Measurements from ENCODE around the gene FBXO39.
"Not testable (repeated sequence)": the region's sequence is repeated elsewhere in the genome, so short reads cannot be mapped to it uniquely, and the experiment has no call there.

Gene FBXO39

DNA sequence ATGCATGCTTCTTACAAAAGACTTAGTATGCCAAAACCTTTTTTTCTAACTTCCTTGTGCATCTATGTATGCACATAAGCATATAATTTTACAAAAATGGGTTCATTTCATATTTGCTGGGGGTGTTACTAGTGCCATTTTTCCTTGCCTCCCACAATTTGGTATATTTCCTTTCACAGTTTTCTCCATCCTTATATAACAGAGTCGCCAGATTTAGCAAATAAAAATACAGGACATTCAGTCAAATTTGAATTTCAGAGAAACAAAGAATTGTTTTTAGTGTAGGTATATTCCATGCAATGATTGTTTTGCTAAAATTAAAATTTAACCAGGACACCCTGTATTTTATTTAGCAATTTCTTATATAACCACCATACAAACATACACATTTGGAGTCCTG lies 4.0 kb upstream of the FBXO39 start:
- ATAC-seq (ENCODE audit: low read depth) (no peak), DNase-seq (ENCODE audit: low spot score in 2 of 2) (no peak)
- no peaks in the 10 kb centered on the region for H3K4me1 Mint-ChIP-seq
- peaks cover 65% of the 10 kb centered on the region for H3K36me3 Mint-ChIP-seq
- H3K27ac Mint-ChIP-seq, result no peak overlapping the region
- H3K9me3 Mint-ChIP-seq, result peaks cover 23% of the 10 kb centered on the region
- H3K27me3 Mint-ChIP-seq, result peaks cover 4% of the 10 kb centered on the region
- H3K4me3 Mint-ChIP-seq, result no peak overlapping the region

DNA sequence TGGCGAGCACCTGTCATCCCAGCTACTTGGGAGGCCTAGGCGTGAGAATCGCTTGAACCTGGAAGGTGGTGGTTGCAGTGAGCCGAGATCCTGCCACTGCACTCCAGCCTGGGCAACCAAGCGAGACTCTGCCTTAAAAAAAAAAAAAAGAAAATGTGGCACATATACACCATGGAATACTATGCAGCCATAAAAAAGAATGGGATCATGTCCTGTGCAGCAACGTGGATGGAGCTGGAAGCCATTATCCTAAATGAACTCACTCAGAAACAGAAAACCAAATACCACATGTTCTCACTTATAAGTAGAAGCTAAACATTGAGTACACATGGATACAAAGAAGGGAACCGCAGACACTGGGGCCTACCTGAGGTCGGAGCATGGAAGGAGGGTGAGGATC lies 1.1 kb upstream of the FBXO39 start:
- peaks cover 13% of the 10 kb centered on the region for H3K27me3 Mint-ChIP-seq
- H3K9me3 Mint-ChIP-seq, result peaks cover 11% of the 10 kb centered on the region
- H3K36me3 Mint-ChIP-seq, result peaks cover 39% of the 10 kb centered on the region

DNA sequence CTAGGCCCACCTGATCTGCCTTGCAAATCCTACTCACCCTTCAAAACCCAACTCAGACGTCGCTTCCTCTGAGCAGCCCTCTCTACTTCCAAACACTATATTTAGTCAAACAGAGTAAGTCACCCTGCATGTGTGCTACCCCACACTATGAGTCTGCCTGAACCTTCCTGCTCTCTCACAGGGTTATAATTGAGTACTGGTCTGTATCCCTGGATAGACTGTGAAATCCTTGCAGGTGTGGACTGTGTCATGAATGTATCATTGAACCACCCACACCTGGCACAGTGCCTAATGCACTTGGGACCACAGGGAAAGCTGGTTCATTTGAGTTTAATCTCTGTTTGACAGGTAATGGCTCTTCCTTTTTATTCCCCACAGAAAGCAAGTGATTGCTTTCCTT lies 3.4 kb downstream of the FBXO39 start:
- DNase-seq (ENCODE audit: low spot score in 2 of 2) (no peak), ATAC-seq (ENCODE audit: low read depth) (no peak)
- Mint-ChIP-seq H3K9me3 (peaks cover 11% of the 10 kb centered on the region), H3K4me1 (no peaks in the 10 kb centered on the region), H3K36me3 (peaks cover 4% of the 10 kb centered on the region), H3K27ac (no peak overlapping the region), H3K27me3 (peaks cover 17% of the 10 kb centered on the region), H3K4me3 (no peak overlapping the region)

More for the DNA sequence above, 1.1 kb upstream of the FBXO39 start:
- not testable (repeated sequence) for H3K4me3 Mint-ChIP-seq; ATAC-seq (ENCODE audit: low read depth); H3K4me1 Mint-ChIP-seq; H3K27ac Mint-ChIP-seq; DNase-seq (ENCODE audit: low spot score in 2 of 2)

DNA sequence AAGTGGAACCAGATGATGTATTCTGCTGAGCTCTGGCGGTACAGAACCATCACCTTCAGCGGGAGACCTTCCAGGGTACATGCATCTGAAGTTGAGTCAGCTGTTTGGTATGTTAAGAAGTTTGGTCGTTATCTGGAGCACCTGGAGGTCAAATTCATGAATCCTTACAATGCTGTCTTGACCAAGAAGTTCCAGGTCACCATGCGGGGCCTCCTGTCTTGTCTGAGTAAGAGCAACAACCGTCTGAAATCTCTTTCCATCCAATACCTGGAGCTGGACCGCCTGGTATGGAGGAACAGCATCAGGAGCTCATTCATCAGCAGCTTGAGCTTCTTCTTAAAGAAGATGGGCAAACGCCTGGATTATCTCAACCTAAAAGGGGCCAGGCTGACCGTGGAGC lies 4.0 kb downstream of the FBXO39 start:
- Mint-ChIP-seq H3K4me3 (no peak overlapping the region), H3K27me3 (peaks cover 15% of the 10 kb centered on the region), H3K9me3 (peaks cover 10% of the 10 kb centered on the region), H3K36me3 (peaks cover 2% of the 10 kb centered on the region), H3K27ac (no peak overlapping the region), H3K4me1 (no peaks in the 10 kb centered on the region)
- DNase-seq (ENCODE audit: low spot score in 2 of 2), result no peak
- ATAC-seq (ENCODE audit: low read depth), result no peak

DNA sequence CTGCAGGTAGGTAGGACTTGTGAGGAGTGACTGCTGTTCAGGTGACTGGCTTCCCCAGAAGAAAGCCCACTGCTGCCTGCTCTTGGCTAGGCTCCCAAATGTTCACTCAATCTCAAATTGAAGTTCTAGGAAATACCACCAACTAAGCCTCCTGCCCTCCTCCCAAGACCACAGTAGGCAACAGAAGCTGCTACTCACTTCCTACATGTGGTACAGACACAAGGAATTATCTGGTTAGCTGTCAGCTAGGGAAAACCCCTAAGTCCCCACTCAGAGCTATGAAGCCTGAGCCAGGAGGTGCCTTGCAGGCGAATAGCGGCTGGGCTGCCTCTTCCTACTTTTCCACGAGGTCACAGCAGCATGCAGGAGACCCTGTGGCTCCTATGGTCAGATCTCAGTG lies 4.9 kb downstream of the FBXO39 start:
- H3K27me3 Mint-ChIP-seq, result peaks cover 17% of the 10 kb centered on the region
- no peak for ATAC-seq (ENCODE audit: low read depth)
- H3K9me3 Mint-ChIP-seq, result peaks cover 10% of the 10 kb centered on the region
- no peak overlapping the region for H3K4me3 Mint-ChIP-seq
- H3K4me1 Mint-ChIP-seq, result no peaks in the 10 kb centered on the region
- peaks cover 2% of the 10 kb centered on the region for H3K36me3 Mint-ChIP-seq
- no peak for DNase-seq (ENCODE audit: low spot score in 2 of 2)
- H3K27ac Mint-ChIP-seq, result no peak overlapping the region

DNA sequence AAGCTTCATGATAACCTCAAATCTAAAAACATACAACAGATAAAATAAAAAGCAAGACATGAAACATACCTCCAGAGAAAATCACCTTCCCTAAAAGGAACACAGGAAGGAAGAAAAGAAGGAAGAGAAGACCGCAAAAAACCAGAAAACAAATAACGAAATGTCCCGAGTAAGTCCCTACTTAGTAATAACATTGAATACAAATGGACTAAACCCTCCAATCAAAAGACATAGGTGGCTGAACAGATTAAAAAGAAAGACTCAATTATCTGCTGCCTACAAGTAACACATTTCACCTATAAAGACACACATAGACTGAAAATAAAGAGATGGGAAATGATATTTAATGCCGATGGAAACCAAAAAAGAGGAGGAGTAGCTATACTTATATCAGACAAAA lies 6.2 kb downstream of the FBXO39 start:
- no peak for DNase-seq (ENCODE audit: low spot score in 2 of 2)
- Mint-ChIP-seq H3K4me3 (no peak overlapping the region), H3K27me3 (peaks cover 21% of the 10 kb centered on the region), H3K9me3 (peaks cover 7% of the 10 kb centered on the region), H3K27ac (no peak overlapping the region), H3K4me1 (no peaks in the 10 kb centered on the region), H3K36me3 (peaks cover 2% of the 10 kb centered on the region)
- ATAC-seq (ENCODE audit: low read depth), result no peak

DNA sequence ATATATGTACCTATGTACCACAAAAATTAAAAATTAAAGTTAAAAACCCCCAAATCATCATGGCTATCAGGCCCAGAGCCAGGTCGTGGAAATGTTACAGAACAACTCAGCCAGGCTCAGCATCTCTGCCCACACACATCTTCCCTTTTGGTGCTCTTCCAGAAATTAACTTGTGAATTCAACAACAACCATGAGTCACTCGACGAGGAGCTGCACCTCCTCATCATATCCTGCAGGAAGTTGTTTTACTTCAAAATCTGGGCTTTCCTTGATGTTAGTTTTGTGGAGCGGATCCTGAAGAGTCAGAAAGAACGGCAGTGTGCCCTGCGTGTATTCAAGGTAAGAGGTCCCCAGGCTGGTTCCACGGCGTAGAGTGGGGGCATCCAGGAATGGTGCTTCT lies 10.6 kb downstream of the FBXO39 start:
- H3K27ac Mint-ChIP-seq, result no peak overlapping the region
- no peaks in the 10 kb centered on the region for H3K4me1 Mint-ChIP-seq
- peaks cover 13% of the 10 kb centered on the region for H3K27me3 Mint-ChIP-seq
- peaks cover 1% of the 10 kb centered on the region for H3K36me3 Mint-ChIP-seq
- H3K9me3 Mint-ChIP-seq, result peaks cover 7% of the 10 kb centered on the region
- ATAC-seq (ENCODE audit: low read depth) (no peak), DNase-seq (ENCODE audit: low spot score in 2 of 2) (no peak)
- no peak overlapping the region for H3K4me3 Mint-ChIP-seq

DNA sequence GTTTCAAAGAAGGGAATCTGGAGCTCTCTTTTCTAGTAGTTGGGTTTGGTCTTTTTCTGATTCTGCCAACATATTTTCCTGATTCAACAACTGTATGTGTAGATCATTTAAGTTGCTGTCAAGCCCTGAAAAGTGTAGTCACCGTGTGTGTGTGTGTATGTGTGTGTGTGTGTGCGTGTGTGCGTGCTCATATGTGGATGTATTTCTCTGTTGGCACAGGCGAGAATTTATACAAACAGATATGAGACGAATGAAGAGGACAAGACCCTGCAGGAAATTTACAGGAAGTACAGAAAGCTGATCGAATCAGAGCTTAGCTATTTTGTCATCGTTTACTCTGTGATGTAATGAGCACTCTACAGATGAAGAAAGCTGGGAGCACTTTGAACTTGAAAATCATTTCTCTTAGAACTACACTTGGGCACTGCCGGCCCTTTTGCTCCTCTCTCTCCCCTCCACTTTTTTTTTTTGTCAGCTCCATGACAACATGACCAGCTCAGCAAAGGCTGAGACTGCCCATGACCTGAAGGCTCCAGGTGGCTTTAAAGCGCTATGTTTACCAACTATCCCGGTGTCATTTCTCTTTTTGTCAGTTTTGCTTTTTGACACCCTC lies 11.2 kb downstream of the FBXO39 start:
- peaks cover 11% of the 10 kb centered on the region for H3K27me3 Mint-ChIP-seq
- H3K4me3 Mint-ChIP-seq, result no peak overlapping the region
- H3K36me3 Mint-ChIP-seq, result no peaks in the 10 kb centered on the region
- H3K9me3 Mint-ChIP-seq, result peaks cover 4% of the 10 kb centered on the region
- H3K27ac Mint-ChIP-seq, result no peak overlapping the region
- no peaks in the 10 kb centered on the region for H3K4me1 Mint-ChIP-seq
- no peak for DNase-seq (ENCODE audit: low spot score in 2 of 2)
- ATAC-seq (ENCODE audit: low read depth), result no peak

DNA sequence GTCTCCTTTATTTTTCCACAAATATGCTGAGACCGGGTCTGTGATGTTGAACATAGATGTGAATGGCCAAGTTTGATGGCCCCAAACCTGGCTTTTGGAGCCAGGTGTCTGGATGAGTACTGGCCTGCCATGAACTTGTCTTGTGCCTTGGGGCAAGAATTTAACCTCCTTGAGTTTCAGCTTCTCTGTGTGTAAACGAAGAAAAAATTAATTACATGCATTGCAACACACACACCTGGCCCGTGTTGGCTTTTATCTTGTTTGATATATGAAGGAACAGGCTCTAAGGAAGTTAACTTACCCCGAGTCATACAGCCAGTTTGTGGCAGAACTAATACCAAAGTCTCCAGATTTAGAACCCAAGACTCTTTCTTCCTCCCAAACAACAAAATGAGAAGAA lies 13.1 kb downstream of the FBXO39 start:
- H3K27me3 Mint-ChIP-seq, result peaks cover 22% of the 10 kb centered on the region
- no peak overlapping the region for H3K4me3 Mint-ChIP-seq
- H3K27ac Mint-ChIP-seq, result no peak overlapping the region
- DNase-seq (ENCODE audit: low spot score in 2 of 2) (no peak), ATAC-seq (ENCODE audit: low read depth) (no peak)
- H3K4me1 Mint-ChIP-seq, result no peaks in the 10 kb centered on the region
- H3K36me3 Mint-ChIP-seq, result no peaks in the 10 kb centered on the region
- no peaks in the 10 kb centered on the region for H3K9me3 Mint-ChIP-seq

DNA sequence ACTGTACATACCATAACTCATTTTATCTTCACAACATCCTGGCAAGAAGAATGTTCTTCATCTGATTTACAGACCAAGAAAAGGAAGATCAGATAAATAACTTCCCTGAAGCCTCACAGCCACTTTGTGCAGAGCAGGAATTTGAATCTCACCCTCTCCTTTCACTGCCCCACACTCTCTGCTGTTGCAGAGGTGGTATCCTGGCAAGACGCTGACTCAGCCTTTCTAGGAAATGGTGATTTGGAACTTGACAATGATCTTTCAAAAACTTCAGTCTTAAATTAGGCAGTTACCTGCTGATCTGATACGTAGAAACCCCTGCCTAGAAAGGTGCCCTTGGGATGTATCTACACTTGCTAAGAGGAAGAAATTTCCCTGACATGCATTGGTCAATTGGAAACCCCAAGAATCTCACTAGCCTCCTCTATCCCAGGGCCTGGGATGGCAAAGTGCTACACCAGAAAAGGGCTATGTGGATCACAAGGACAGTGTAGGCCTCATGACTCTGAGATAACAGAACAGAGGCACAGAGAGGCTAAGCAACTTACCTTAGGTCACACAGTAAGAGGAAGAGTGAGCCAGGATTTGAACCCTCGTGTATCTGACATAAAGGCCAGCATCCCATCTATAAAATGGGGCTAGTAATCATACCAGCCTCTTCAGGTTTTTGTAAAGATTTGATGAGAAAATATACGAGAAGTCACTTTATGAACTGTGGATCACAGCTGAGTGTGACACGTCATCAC lies 17.9 kb downstream of the FBXO39 start:
- Mint-ChIP-seq H3K4me1 (no peaks in the 10 kb centered on the region), H3K4me3 (no peak overlapping the region), H3K27ac (no peak overlapping the region), H3K9me3 (no peaks in the 10 kb centered on the region), H3K27me3 (peaks cover 17% of the 10 kb centered on the region), H3K36me3 (no peaks in the 10 kb centered on the region)
- no peak for ATAC-seq (ENCODE audit: low read depth)
- DNase-seq (ENCODE audit: low spot score in 2 of 2), result no peak

DNA sequence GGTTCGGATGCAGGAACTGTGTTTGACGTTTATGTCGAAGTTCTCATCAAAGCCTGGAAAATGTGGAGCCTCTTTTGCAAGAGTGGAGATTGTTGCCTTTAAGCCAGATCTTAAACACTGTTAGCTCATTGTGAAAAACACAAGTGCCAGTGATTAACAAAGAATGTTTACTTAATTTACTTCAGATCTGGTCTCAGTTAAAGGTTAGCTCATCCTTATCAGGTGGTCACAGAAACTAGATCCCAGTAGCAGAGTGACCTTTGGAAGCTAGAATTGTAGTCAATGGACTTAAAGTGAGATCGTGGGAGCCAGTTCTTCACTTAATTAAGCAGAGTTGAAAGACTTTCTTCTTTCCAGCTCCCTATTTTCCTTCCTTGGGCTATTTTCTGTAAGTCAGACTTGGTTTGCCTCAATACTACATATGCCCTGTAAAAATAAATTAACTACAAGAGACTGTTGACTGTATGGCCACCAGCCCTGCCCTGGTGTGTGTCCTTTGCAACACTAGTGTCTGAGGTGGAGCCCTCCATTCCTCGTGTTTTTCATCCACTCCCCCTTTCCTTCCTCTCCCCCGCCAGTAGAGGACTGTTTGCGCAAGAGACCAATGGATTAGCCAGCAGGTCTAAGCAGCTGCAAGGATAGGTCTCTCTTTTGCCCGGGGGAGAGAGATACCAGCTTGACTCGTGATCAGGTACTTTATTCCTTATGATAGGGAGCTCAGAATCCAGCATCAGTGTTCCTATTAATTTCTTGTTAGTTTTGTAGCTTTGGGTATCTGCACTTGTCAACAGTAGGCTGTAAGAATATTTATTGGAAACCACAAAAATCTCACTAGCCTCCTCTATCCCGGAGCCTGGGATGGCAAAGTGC lies 20.2 kb downstream of the FBXO39 start:
- no peaks in the 10 kb centered on the region for H3K4me1 Mint-ChIP-seq
- DNase-seq (ENCODE audit: low spot score in 2 of 2) (no peak), ATAC-seq (ENCODE audit: low read depth) (no peak)
- H3K27me3 Mint-ChIP-seq, result peaks cover 17% of the 10 kb centered on the region
- H3K4me3 Mint-ChIP-seq, result no peak overlapping the region
- no peak overlapping the region for H3K27ac Mint-ChIP-seq
- H3K36me3 Mint-ChIP-seq, result no peaks in the 10 kb centered on the region
- H3K9me3 Mint-ChIP-seq, result no peaks in the 10 kb centered on the region

DNA sequence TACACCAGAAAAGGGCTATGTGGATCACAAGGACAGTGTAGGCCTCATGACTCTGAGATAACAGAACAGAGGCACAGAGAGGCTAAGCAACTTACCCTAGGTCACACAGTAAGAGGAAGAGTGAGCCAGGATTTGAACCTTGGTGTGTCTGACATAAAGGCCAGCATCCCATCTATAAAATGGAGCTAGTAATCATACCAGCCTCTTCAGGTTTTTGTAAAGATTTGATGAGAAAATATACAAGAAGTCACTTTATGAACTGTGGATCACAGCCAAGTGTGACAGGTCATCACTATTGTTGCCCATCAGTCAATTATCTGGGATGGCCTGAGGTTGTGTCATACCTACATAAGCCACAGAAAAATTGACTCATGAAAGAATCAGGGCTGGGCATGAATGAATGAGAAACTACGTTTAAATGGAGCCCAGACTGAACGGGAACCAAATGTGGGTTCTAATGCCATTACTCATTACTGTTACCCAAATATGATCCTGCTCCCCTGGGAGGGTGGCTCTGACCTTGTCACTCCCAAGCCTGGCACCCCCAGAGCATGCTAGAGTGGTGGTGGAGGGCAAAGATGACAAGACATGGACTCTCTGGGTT lies 21.0 kb downstream of the FBXO39 start:
- Mint-ChIP-seq H3K9me3 (no peaks in the 10 kb centered on the region), H3K4me3 (no peak overlapping the region), H3K36me3 (no peaks in the 10 kb centered on the region), H3K4me1 (no peaks in the 10 kb centered on the region), H3K27ac (no peak overlapping the region), H3K27me3 (peaks cover 15% of the 10 kb centered on the region)
- ATAC-seq (ENCODE audit: low read depth) (no peak), DNase-seq (ENCODE audit: low spot score in 2 of 2) (no peak)

DNA sequence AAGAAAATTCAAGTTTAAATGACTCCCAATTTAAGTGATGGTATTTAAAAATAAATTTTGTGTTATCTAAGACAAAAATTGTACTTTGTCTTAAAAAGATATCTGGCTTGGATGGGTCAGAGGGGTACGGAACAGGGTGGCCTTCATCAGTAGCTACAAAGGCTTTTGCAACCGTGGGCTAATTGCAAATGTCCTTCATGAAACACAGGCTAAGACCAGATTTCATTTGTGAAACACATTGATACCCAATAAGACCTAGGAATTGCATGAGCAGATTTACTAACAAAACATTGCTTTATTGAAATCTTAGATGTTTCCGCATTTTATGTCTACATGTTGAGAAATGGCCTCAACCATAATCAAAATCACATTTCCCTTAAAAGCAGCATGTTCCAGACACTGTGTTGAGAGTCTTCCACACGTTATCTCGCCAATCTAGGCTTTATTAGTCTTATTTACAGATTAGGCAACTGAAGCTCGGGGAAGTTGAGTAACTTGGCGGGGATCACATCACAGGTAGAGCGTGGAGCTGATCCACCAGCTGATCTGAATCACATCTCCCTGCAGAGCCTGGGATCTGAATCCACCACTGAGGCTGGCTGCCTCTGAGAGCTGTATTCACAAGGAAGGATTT lies 21.8 kb downstream of the FBXO39 start:
- DNase-seq (ENCODE audit: low spot score in 2 of 2), result no peak
- no peaks in the 10 kb centered on the region for H3K4me1 Mint-ChIP-seq
- H3K9me3 Mint-ChIP-seq, result no peaks in the 10 kb centered on the region

More for the DNA sequence above, 21.8 kb downstream of the FBXO39 start:
- no peak overlapping the region for H3K27ac Mint-ChIP-seq
- H3K27me3 Mint-ChIP-seq, result peaks cover 8% of the 10 kb centered on the region
- H3K4me3 Mint-ChIP-seq, result no peak overlapping the region
- no peak for ATAC-seq (ENCODE audit: low read depth)
- H3K36me3 Mint-ChIP-seq, result no peaks in the 10 kb centered on the region

All from memory B cell (primary cell).